Liver (tissue), 9 donors: Measurements from ENCODE around the gene CADM2. TPM values are rescaled to one million over a fixed set of nuclear protein-coding genes. Genes with fewer than 3 reads are reported as not detected.

ENCODE experiments used
- DNase-seq: peaks from one replicate; pipeline ENCODE4 v3.0.0-alpha.2; 2017; ENCODE audit warnings: low spot score
- H3K27ac ChIP-seq, 2 donors: one replicate each; pipeline ENCODE4 v1.7.0; 2013; ENCODE audit warnings: inconsistent platforms in 2 of 2, low read length in 2 of 2, control low read depth in 1 of 2, low read depth in 1 of 2, mild to moderate bottlenecking in 1 of 2
- H3K27me3 ChIP-seq, 4 donors: one replicate each; pipeline versions ENCODE4 v1.6.1 to v1.7.0; 2013; ENCODE audit warnings: low read length in 3 of 4, inconsistent platforms in 1 of 4, mild to moderate bottlenecking in 1 of 4, moderate library complexity in 1 of 4; ENCODE audit not compliant: control insufficient read depth in 4 of 4, insufficient read depth in 4 of 4
- H3K36me3 ChIP-seq, 4 donors: one replicate each; pipeline versions ENCODE4 v1.6.1 to v1.7.0; 2013; ENCODE audit warnings: low read length in 3 of 4, mild to moderate bottlenecking in 3 of 4, low read depth in 1 of 4, moderate library complexity in 1 of 4; ENCODE audit not compliant: control insufficient read depth in 4 of 4, insufficient read depth in 3 of 4
- H3K4me1 ChIP-seq, 4 donors: one replicate each; pipeline versions ENCODE4 v1.6.1 to v1.7.0; 2013; ENCODE audit warnings: low read length in 3 of 4, mild to moderate bottlenecking in 3 of 4, moderate library complexity in 1 of 4; ENCODE audit not compliant: control insufficient read depth in 4 of 4, insufficient read depth in 4 of 4
- H3K4me3 ChIP-seq, 3 donors: one replicate each; pipeline versions ENCODE4 v1.6.1 to v1.7.0; 2013; ENCODE audit warnings: low read length in 3 of 3, control low read depth in 1 of 3, low read depth in 1 of 3, mild to moderate bottlenecking in 1 of 3
- H3K9ac ChIP-seq, 2 donors: one replicate each; pipeline ENCODE4 v1.7.0; 2013; ENCODE audit warnings: low read length in 2 of 2, mild to moderate bottlenecking in 2 of 2, moderate library complexity in 2 of 2, control low read depth in 1 of 2, low read depth in 1 of 2
- H3K9me3 ChIP-seq, 4 donors: one replicate each; pipeline versions ENCODE4 v1.6.1 to v1.7.0; 2013; ENCODE audit warnings: low read length in 3 of 4; ENCODE audit not compliant: control insufficient read depth in 4 of 4
- ATF3 ChIP-seq: IDR thresholded peaks from 2 replicates; pipeline ENCODE4 v1.6.1; 2016; ENCODE audit warnings: antibody characterized with exemption
- FOXA1 ChIP-seq: IDR thresholded peaks from 2 replicates; pipeline ENCODE4 v1.6.1; 2016; ENCODE audit warnings: antibody characterized with exemption
- FOXA2 ChIP-seq: IDR thresholded peaks from 2 replicates; pipeline ENCODE4 v1.6.1; 2016; ENCODE audit warnings: antibody characterized with exemption
- GABPA ChIP-seq, 2 donors: IDR thresholded peaks in 1 of 2; conservative IDR thresholded peaks in 1 of 2; 2 replicates each; pipeline ENCODE4 v1.6.1; 2016; ENCODE audit warnings: antibody characterized with exemption in 2 of 2, mild to moderate bottlenecking in 1 of 2, moderate library complexity in 1 of 2
- HNF4A ChIP-seq, 2 donors: conservative IDR thresholded peaks; 2 replicates each; pipeline ENCODE4 v1.6.1; 2016; ENCODE audit warnings: antibody characterized with exemption in 2 of 2, mild to moderate bottlenecking in 2 of 2
- JUND ChIP-seq, 2 donors: IDR thresholded peaks; 2 replicates each; pipeline ENCODE4 v1.6.1; 2016; ENCODE audit warnings: antibody characterized with exemption in 2 of 2
- NR2F2 ChIP-seq: IDR thresholded peaks from 2 replicates; pipeline ENCODE4 v1.6.1; 2016; ENCODE audit warnings: antibody characterized with exemption
- RAD21 ChIP-seq, 2 donors: IDR thresholded peaks; 2 replicates each; pipeline ENCODE4 v1.6.1; 2016; ENCODE audit warnings: antibody characterized with exemption in 2 of 2, mild to moderate bottlenecking in 2 of 2
- SP1 ChIP-seq: IDR thresholded peaks from 2 replicates; pipeline ENCODE4 v1.6.1; 2018; ENCODE audit warnings: antibody characterized with exemption, mild to moderate bottlenecking
- TAF1 ChIP-seq: conservative IDR thresholded peaks from 2 replicates; pipeline ENCODE4 v1.6.1; 2016; ENCODE audit warnings: antibody characterized with exemption, mild to moderate bottlenecking
- YY1 ChIP-seq: IDR thresholded peaks from 2 replicates; pipeline ENCODE4 v1.6.1; 2016; ENCODE audit warnings: antibody characterized with exemption, mild to moderate bottlenecking
- WGBS: extraction: QIAGEN DNeasy Blood & Tissue Kit; methylation state at CpG from one replicate; pipeline ENCODE4 v1.1.7; 2013; 5-methylcytosine and 5-hydroxymethylcytosine counted together
- polyA plus RNA-seq, 2 donors: library from polyadenylated mRNA; stranded (reverse) in 1 of 2; unstranded in 1 of 2; fragments of 200-250 nt in 1 of 2; fragments of >200 nt in 1 of 2; fragmentation: Nextera tagmentation in 1 of 2; extraction: Ambion mirVana in 1 of 2; gene quantifications; one replicate each; pipeline versions ENCODE4 v1.2.1 to v1.2.3, GENCODE V29; 2013 to 2015
- total RNA-seq, 2 donors: library from RNA; depleted of rRNA; stranded (reverse); fragments of >200 nt; gene quantifications; one replicate each; pipeline ENCODE4 v1.2.3, GENCODE V29; 2014
- TF ChIP-seq, protein P1 (sequence below): IDR thresholded peaks from 2 replicates; pipeline ENCODE4 v1.6.1; 2016; ENCODE audit warnings: antibody characterized with exemption
- TF ChIP-seq, protein P2 (sequence below): fragments of 150-350 bp; IDR thresholded peaks from 2 replicates; pipeline ENCODE4 v1.5.1; 2017; ENCODE audit warnings: improper control_type of control experiment, low read depth, low read length; ENCODE audit not compliant: missing input control
- TF ChIP-seq, protein P3 (sequence below): IDR thresholded peaks from 2 replicates; pipeline ENCODE4 v1.6.1; 2016; ENCODE audit warnings: antibody characterized with exemption, mild to moderate bottlenecking
- TF ChIP-seq, protein P4 (sequence below): IDR thresholded peaks from 2 replicates; pipeline ENCODE4 v1.6.1; 2016; ENCODE audit warnings: antibody characterized with exemption
- donor health status: healthy.
- donor health status: healthy.
- donor health status: healthy.
- donor health status: healthy.
- donor health status: healthy.

Gene CADM2
- total and polyA plus RNA-seq, 4 donors: 0.35 to 0.92 (median 0.51) TPM

DNA sequence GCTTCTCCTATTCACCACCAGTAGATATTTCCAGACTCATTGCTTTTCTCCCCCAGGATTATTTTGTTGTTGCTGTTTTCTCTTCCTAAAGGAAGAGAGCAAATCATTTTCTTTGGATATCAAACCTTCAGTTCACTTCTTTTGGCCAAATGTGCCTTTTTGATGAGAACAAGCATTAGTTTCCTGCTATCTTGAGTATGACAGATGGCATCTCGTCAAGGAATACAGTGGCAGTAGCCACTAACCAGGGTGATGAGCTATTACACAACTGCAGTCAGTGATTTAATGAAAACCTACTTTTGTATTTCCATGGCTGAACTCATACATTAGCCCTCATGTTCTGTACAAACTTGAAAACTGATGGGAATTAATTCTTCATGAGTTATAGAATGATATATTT, 354.6 kb downstream of the CADM2 start:
- no peak overlapping the region for H3K4me3 ChIP-seq
- H3K36me3 ChIP-seq: no peaks in the 10 kb centered on the region
- WGBS: 61% methylated on average over 1 of the region's 1 CpG
- H3K27ac ChIP-seq: no peak overlapping the region
- TF ChIP-seq SP1 (no peak), ATF3 (no peak), FOXA1 (no peak), FOXA2 (no peak), HNF4A (conservative IDR thresholded peaks at IDR 0.05) (no peak), JUND (IDR thresholded peaks at IDR 0.05) (no peak), YY1 (no peak), NR2F2 (no peak), TAF1 (no peak), GABPA (IDR thresholded peaks at IDR 0.05 in 1 of 2, conservative IDR thresholded peaks at IDR 0.05 in 1 of 2) (no peak), RAD21 (IDR thresholded peaks at IDR 0.05) (no peak)
- TF ChIP-seq, protein P1, sequence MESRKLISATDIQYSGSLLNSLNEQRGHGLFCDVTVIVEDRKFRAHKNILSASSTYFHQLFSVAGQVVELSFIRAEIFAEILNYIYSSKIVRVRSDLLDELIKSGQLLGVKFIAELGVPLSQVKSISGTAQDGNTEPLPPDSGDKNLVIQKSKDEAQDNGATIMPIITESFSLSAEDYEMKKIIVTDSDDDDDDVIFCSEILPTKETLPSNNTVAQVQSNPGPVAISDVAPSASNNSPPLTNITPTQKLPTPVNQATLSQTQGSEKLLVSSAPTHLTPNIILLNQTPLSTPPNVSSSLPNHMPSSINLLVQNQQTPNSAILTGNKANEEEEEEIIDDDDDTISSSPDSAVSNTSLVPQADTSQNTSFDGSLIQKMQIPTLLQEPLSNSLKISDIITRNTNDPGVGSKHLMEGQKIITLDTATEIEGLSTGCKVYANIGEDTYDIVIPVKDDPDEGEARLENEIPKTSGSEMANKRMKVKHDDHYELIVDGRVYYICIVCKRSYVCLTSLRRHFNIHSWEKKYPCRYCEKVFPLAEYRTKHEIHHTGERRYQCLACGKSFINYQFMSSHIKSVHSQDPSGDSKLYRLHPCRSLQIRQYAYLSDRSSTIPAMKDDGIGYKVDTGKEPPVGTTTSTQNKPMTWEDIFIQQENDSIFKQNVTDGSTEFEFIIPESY: no peak
- TF ChIP-seq, protein P2, sequence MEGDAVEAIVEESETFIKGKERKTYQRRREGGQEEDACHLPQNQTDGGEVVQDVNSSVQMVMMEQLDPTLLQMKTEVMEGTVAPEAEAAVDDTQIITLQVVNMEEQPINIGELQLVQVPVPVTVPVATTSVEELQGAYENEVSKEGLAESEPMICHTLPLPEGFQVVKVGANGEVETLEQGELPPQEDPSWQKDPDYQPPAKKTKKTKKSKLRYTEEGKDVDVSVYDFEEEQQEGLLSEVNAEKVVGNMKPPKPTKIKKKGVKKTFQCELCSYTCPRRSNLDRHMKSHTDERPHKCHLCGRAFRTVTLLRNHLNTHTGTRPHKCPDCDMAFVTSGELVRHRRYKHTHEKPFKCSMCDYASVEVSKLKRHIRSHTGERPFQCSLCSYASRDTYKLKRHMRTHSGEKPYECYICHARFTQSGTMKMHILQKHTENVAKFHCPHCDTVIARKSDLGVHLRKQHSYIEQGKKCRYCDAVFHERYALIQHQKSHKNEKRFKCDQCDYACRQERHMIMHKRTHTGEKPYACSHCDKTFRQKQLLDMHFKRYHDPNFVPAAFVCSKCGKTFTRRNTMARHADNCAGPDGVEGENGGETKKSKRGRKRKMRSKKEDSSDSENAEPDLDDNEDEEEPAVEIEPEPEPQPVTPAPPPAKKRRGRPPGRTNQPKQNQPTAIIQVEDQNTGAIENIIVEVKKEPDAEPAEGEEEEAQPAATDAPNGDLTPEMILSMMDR: no peak
- TF ChIP-seq, protein P3, sequence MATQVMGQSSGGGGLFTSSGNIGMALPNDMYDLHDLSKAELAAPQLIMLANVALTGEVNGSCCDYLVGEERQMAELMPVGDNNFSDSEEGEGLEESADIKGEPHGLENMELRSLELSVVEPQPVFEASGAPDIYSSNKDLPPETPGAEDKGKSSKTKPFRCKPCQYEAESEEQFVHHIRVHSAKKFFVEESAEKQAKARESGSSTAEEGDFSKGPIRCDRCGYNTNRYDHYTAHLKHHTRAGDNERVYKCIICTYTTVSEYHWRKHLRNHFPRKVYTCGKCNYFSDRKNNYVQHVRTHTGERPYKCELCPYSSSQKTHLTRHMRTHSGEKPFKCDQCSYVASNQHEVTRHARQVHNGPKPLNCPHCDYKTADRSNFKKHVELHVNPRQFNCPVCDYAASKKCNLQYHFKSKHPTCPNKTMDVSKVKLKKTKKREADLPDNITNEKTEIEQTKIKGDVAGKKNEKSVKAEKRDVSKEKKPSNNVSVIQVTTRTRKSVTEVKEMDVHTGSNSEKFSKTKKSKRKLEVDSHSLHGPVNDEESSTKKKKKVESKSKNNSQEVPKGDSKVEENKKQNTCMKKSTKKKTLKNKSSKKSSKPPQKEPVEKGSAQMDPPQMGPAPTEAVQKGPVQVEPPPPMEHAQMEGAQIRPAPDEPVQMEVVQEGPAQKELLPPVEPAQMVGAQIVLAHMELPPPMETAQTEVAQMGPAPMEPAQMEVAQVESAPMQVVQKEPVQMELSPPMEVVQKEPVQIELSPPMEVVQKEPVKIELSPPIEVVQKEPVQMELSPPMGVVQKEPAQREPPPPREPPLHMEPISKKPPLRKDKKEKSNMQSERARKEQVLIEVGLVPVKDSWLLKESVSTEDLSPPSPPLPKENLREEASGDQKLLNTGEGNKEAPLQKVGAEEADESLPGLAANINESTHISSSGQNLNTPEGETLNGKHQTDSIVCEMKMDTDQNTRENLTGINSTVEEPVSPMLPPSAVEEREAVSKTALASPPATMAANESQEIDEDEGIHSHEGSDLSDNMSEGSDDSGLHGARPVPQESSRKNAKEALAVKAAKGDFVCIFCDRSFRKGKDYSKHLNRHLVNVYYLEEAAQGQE: no peak
- TF ChIP-seq, protein P4, sequence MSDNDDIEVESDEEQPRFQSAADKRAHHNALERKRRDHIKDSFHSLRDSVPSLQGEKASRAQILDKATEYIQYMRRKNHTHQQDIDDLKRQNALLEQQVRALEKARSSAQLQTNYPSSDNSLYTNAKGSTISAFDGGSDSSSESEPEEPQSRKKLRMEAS: no peak
- H3K4me1 ChIP-seq: no peaks in the 10 kb centered on the region
- H3K9me3 ChIP-seq: no peaks in the 10 kb centered on the region
- H3K27me3 ChIP-seq: no peaks in the 10 kb centered on the region
- DNase-seq: no peak
- no peak overlapping the region for H3K9ac ChIP-seq

DNA sequence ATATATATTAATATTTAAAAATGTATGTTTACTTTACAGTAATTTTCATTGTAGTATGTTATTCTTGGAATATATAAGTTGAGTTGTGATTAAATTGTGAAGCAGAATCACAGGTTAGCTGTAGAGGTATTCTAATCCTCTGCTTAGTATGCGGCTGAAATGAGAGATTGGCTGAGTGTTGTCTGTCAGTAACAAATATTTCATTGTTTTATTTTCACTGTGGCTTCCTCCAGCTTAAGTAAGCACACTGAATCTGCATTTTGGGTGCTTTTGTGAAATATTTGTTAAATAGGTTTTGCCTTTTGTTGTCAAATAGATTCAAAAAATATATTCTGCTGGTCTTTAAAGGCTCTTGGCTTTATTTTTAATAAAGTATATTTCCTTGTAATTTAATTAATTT, 357.5 kb downstream of the CADM2 start:
- no peak overlapping the region for H3K9ac ChIP-seq
- H3K4me1 ChIP-seq: peaks cover 0 to 1% (median 0%) of the 10 kb centered on the region in 4 donors
- TF ChIP-seq FOXA1: no peak
- TF ChIP-seq, protein P3: no peak
- TF ChIP-seq SP1: no peak
- no peak for TF ChIP-seq NR2F2
- no peak for TF ChIP-seq ATF3
- DNase-seq: no peak
- no peaks in the 10 kb centered on the region for H3K36me3 ChIP-seq
- no peak overlapping the region for H3K4me3 ChIP-seq
- 86% methylated on average over 1 of the region's 1 CpG for WGBS
- H3K27me3 ChIP-seq: no peaks in the 10 kb centered on the region
- no peak overlapping the region for H3K27ac ChIP-seq
- no peaks in the 10 kb centered on the region for H3K9me3 ChIP-seq
